Muscle of arm (tissue), 12 donors: Measurements from ENCODE around the gene ELN. TPM values are rescaled to one million over a fixed set of nuclear protein-coding genes. Genes with fewer than 3 reads are reported as not detected.
"Not testable (repeated sequence)": the region's sequence is repeated elsewhere in the genome, so short reads cannot be mapped to it uniquely, and the experiment has no call there.

Experiments used
- DNase-seq: peaks from one replicate; pipeline ENCODE4 v3.0.0-alpha.2; 2013
- polyA plus RNA-seq, 12 donors: library from polyadenylated mRNA; unstranded; fragments of 120-200 nt; gene quantifications; one replicate each; pipeline ENCODE4 v1.2.1, GENCODE V29; 2013; ENCODE audit not compliant: insufficient read length in 12 of 12

The ELN gene
- polyA plus RNA-seq, 12 donors: 67.0 to 192 (median 103) TPM; not detected in 1

- peak; percentile 49 for DNase-seq
These were observed 28.1 kb upstream of the ELN start for GRCh38 chr7:73999664-74000435.

GRCh38 chr7:74000489-74001149, 27.4 kb upstream of the ELN start:
- no peak for DNase-seq

GRCh38 chr7:74001150-74001494, 26.9 kb upstream of the ELN start:
- no peak for DNase-seq

- no peak for DNase-seq
These were observed 25.4 kb upstream of the ELN start for GRCh38 chr7:74002474-74003017.

GRCh38 chr7:74003621-74004020, 24.4 kb upstream of the ELN start:
- no peak for DNase-seq

GRCh38 chr7:74006032-74006431, 21.9 kb upstream of the ELN start:
- no peak for DNase-seq

- DNase-seq: no peak
These were observed 21.3 kb upstream of the ELN start for GRCh38 chr7:74006451-74007241.

GRCh38 chr7:74007242-74007567, 20.8 kb upstream of the ELN start:
- no peak for DNase-seq

GRCh38 chr7:74008687-74009086, 19.3 kb upstream of the ELN start:
- no peak for DNase-seq

GRCh38 chr7:74009719-74010118, 18.3 kb upstream of the ELN start:
- no peak for DNase-seq

- no peak for DNase-seq
These were observed 17.6 kb upstream of the ELN start for GRCh38 chr7:74010407-74010806.

GRCh38 chr7:74011421-74011820, 16.6 kb upstream of the ELN start:
- not testable (repeated sequence) for DNase-seq

- DNase-seq: no peak
These were observed 15.1 kb upstream of the ELN start for GRCh38 chr7:74012842-74013249.

GRCh38 chr7:74013539-74014272, 14.3 kb upstream of the ELN start:
- no peak for DNase-seq

- DNase-seq: no peak
These were observed 13.0 kb upstream of the ELN start for GRCh38 chr7:74014931-74015330.

- no peak for DNase-seq
These were observed 12.3 kb upstream of the ELN start for GRCh38 chr7:74015670-74016069.

- DNase-seq: no peak
These were observed 10.8 kb upstream of the ELN start for GRCh38 chr7:74017125-74017524.

GRCh38 chr7:74018246-74018895, 9.6 kb upstream of the ELN start:
- no peak for DNase-seq

- no peak for DNase-seq
These were observed 8.8 kb upstream of the ELN start for GRCh38 chr7:74019149-74019548.

- no peak for DNase-seq
These were observed 7.6 kb upstream of the ELN start for GRCh38 chr7:74020390-74020789.

GRCh38 chr7:74021546-74022320, 6.2 kb upstream of the ELN start:
- no peak for DNase-seq
